HepG2 (cell line): ENCODE results near the gene EEFSEC.

Source experiments
- YY1 ChIP-seq: IDR thresholded peaks from 2 replicates; pipeline ENCODE4 v1.6.1; 2011; ENCODE audit warnings: low read length, low read depth, moderate library complexity, mild to moderate bottlenecking; ENCODE audit not compliant: insufficient read depth, insufficient replicate concordance
- ZNF333 ChIP-seq: sonication (generic); formaldehyde crosslinking; IDR thresholded peaks from 2 replicates; pipeline ENCODE4 v1.4.0; 2020; ENCODE audit warnings: mild to moderate bottlenecking, missing genetic modification reagents, borderline replicate concordance
- ZSCAN22 ChIP-seq: sonication (generic); formaldehyde crosslinking; IDR thresholded peaks from 2 replicates; pipeline ENCODE4 v1.4.0; 2020; ENCODE audit warnings: mild to moderate bottlenecking, missing genetic modification reagents
- TF ChIP-seq, protein P1 (sequence below): sonication (generic); formaldehyde crosslinking; IDR thresholded peaks from 2 replicates; pipeline ENCODE4 v1.4.0; 2020; ENCODE audit warnings: missing genetic modification reagents
- TF ChIP-seq, protein P2 (sequence below): sonication (generic); formaldehyde crosslinking; IDR thresholded peaks from 2 replicates; pipeline ENCODE4 v1.5.0; 2020; ENCODE audit warnings: missing genetic modification reagents, mild to moderate bottlenecking, borderline replicate concordance
- TF ChIP-seq, protein P3 (sequence below): sonication (generic); formaldehyde crosslinking; IDR thresholded peaks from 2 replicates; pipeline ENCODE4 v1.5.0; 2020; ENCODE audit warnings: mild to moderate bottlenecking, missing genetic modification reagents, moderate library complexity
- TF ChIP-seq, protein P4 (sequence below): sonication (generic); formaldehyde crosslinking; IDR thresholded peaks from 2 replicates; pipeline ENCODE4 v1.4.0; 2020; ENCODE audit warnings: mild to moderate bottlenecking, missing genetic modification reagents
- TF ChIP-seq, protein P5 (sequence below), 2 experiments: IDR thresholded peaks; 2 replicates each; pipeline ENCODE4 v1.6.1; 2011 to 2012; ENCODE audit warnings: low read length in 2 of 2, borderline replicate concordance in 1 of 2, low read depth in 1 of 2, mild to moderate bottlenecking in 1 of 2, moderate library complexity in 1 of 2
- TF ChIP-seq, protein P6 (sequence below): sonication (generic); formaldehyde crosslinking; IDR thresholded peaks from 2 replicates; pipeline ENCODE4 v1.8.1; 2023; ENCODE audit warnings: missing genetic modification reagents, inconsistent platforms, borderline replicate concordance
- TF ChIP-seq, protein P7 (sequence below): IDR thresholded peaks from 2 replicates; pipeline ENCODE4 v1.6.1; 2016

DNA sequence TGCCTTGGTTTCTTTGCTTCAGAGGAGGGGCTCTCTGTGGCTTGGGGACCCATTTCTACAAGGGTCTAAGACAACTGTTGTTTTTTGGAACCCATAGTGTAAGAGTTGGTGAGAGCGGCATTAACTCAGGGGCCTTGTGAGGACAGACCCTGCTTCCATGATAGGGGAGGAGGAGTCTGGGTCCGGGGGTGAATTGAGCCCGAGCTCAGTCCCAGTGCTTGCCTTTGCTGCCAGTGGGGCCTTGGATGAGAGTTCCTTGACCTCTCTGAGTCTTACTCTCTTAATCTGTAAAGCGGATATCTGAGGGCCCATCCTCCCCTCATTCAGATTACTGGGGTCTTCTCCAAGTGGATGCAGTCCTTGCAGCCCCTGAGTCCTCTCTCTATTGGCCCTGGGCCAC is 74.2 kb downstream of the EEFSEC start:
- TF ChIP-seq YY1 (no peak), ZNF333 (CRISPR knock-in tag) (no peak), ZSCAN22 (no peak)
- TF ChIP-seq, protein P1, sequence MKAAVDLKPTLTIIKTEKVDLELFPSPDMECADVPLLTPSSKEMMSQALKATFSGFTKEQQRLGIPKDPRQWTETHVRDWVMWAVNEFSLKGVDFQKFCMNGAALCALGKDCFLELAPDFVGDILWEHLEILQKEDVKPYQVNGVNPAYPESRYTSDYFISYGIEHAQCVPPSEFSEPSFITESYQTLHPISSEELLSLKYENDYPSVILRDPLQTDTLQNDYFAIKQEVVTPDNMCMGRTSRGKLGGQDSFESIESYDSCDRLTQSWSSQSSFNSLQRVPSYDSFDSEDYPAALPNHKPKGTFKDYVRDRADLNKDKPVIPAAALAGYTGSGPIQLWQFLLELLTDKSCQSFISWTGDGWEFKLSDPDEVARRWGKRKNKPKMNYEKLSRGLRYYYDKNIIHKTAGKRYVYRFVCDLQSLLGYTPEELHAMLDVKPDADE (CRISPR knock-in tag) = no peak
- TF ChIP-seq, protein P2, sequence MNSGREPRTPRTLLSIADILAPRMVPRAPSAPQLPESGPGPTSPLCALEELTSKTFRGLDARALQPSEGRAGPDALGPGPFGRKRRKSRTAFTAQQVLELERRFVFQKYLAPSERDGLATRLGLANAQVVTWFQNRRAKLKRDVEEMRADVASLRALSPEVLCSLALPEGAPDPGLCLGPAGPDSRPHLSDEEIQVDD (CRISPR knock-in tag) = no peak
- TF ChIP-seq, protein P3, sequence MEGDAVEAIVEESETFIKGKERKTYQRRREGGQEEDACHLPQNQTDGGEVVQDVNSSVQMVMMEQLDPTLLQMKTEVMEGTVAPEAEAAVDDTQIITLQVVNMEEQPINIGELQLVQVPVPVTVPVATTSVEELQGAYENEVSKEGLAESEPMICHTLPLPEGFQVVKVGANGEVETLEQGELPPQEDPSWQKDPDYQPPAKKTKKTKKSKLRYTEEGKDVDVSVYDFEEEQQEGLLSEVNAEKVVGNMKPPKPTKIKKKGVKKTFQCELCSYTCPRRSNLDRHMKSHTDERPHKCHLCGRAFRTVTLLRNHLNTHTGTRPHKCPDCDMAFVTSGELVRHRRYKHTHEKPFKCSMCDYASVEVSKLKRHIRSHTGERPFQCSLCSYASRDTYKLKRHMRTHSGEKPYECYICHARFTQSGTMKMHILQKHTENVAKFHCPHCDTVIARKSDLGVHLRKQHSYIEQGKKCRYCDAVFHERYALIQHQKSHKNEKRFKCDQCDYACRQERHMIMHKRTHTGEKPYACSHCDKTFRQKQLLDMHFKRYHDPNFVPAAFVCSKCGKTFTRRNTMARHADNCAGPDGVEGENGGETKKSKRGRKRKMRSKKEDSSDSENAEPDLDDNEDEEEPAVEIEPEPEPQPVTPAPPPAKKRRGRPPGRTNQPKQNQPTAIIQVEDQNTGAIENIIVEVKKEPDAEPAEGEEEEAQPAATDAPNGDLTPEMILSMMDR = no peak
- TF ChIP-seq, protein P4, sequence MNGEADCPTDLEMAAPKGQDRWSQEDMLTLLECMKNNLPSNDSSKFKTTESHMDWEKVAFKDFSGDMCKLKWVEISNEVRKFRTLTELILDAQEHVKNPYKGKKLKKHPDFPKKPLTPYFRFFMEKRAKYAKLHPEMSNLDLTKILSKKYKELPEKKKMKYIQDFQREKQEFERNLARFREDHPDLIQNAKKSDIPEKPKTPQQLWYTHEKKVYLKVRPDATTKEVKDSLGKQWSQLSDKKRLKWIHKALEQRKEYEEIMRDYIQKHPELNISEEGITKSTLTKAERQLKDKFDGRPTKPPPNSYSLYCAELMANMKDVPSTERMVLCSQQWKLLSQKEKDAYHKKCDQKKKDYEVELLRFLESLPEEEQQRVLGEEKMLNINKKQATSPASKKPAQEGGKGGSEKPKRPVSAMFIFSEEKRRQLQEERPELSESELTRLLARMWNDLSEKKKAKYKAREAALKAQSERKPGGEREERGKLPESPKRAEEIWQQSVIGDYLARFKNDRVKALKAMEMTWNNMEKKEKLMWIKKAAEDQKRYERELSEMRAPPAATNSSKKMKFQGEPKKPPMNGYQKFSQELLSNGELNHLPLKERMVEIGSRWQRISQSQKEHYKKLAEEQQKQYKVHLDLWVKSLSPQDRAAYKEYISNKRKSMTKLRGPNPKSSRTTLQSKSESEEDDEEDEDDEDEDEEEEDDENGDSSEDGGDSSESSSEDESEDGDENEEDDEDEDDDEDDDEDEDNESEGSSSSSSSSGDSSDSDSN (CRISPR knock-in tag) = no peak
- TF ChIP-seq, protein P5, sequence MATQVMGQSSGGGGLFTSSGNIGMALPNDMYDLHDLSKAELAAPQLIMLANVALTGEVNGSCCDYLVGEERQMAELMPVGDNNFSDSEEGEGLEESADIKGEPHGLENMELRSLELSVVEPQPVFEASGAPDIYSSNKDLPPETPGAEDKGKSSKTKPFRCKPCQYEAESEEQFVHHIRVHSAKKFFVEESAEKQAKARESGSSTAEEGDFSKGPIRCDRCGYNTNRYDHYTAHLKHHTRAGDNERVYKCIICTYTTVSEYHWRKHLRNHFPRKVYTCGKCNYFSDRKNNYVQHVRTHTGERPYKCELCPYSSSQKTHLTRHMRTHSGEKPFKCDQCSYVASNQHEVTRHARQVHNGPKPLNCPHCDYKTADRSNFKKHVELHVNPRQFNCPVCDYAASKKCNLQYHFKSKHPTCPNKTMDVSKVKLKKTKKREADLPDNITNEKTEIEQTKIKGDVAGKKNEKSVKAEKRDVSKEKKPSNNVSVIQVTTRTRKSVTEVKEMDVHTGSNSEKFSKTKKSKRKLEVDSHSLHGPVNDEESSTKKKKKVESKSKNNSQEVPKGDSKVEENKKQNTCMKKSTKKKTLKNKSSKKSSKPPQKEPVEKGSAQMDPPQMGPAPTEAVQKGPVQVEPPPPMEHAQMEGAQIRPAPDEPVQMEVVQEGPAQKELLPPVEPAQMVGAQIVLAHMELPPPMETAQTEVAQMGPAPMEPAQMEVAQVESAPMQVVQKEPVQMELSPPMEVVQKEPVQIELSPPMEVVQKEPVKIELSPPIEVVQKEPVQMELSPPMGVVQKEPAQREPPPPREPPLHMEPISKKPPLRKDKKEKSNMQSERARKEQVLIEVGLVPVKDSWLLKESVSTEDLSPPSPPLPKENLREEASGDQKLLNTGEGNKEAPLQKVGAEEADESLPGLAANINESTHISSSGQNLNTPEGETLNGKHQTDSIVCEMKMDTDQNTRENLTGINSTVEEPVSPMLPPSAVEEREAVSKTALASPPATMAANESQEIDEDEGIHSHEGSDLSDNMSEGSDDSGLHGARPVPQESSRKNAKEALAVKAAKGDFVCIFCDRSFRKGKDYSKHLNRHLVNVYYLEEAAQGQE (IDR thresholded peaks at IDR 0.05; ENCODE audit: borderline replicate concordance in 1 of 2, low read depth in 1 of 2, low read length in 2 of 2) = no peak
- TF ChIP-seq, protein P6, sequence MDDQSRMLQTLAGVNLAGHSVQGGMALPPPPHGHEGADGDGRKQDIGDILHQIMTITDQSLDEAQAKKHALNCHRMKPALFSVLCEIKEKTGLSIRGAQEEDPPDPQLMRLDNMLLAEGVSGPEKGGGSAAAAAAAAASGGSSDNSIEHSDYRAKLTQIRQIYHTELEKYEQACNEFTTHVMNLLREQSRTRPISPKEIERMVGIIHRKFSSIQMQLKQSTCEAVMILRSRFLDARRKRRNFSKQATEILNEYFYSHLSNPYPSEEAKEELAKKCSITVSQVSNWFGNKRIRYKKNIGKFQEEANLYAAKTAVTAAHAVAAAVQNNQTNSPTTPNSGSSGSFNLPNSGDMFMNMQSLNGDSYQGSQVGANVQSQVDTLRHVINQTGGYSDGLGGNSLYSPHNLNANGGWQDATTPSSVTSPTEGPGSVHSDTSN = no peak
- TF ChIP-seq, protein P7, sequence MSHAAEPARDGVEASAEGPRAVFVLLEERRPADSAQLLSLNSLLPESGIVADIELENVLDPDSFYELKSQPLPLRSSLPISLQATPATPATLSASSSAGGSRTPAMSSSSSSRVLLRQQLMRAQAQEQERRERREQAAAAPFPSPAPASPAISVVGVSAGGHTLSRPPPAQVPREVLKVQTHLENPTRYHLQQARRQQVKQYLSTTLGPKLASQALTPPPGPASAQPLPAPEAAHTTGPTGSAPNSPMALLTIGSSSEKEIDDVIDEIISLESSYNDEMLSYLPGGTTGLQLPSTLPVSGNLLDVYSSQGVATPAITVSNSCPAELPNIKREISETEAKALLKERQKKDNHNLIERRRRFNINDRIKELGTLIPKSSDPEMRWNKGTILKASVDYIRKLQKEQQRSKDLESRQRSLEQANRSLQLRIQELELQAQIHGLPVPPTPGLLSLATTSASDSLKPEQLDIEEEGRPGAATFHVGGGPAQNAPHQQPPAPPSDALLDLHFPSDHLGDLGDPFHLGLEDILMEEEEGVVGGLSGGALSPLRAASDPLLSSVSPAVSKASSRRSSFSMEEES (CRISPR knock-in tag) = no peak
